H1 (cell line): ENCODE measurements around the gene SPON2. TPM values are rescaled to one million over a fixed set of nuclear protein-coding genes. Genes with fewer than 3 reads are reported as not detected.

Experiments used
- HDAC2 ChIP-seq, 2 experiments: fragments of 300-600 bp in 1 of 2; sonication (generic) in 1 of 2; IDR thresholded peaks; 2 replicates each; pipeline ENCODE4 v1.6.1; 2011 to 2012; ENCODE audit warnings: low read depth in 2 of 2, low read length in 2 of 2, mild to moderate bottlenecking in 2 of 2, moderate library complexity in 2 of 2, borderline replicate concordance in 1 of 2, inconsistent platforms in 1 of 2
- polyA plus RNA-seq, 7 experiments: library from polyadenylated mRNA; depleted of rRNA in 3 of 7; stranded (reverse) in 5 of 7; unstranded in 2 of 7; fragments of >200 nt in 5 of 7; fragments of 200-250 nt in 2 of 7; gene quantifications; 1 replicate in 5 of 7; 2 replicates in 1 of 7; 4 replicates in 1 of 7; pipeline versions ENCODE4 v1.2.1 to v1.2.3, GENCODE V29; 2011 to 2013; ENCODE audit warnings: missing spikeins in 2 of 7, mixed read lengths in 2 of 7
- total RNA-seq: library from RNA; stranded (reverse); fragmentation: NEBNext Ultra II Directional; extraction: Animal tissue kit (Norgen Biotek cat#: 25700); gene quantifications from 2 replicates; pipeline ENCODE4 v1.2.1, GENCODE V29; 2021

SPON2 gene
- total and polyA plus RNA-seq, 2 of the 8 experiments (the other 6 are each of a cell fraction or from before 2014, with no cell fraction given) = 2.8 to 3.2 TPM

DNA sequence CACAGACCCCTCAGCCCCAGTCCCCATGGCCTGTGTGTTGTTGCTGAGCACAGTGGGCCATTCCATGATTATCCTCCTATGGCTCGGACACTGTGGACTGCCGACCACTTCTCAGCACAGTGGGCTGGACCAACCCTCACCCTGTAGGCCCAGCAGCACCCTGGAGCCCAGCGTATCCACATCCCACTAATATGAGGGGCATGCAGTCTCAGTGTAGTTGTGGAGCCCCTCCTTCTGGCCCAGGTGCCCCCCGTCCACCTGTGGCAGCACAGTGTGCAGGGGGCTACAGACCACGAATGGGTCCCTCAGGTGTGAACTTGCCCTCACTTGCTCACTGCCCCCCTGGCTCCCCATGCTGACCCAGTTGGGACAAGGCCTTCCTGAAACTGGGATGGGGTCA lies 7.9 kb downstream of the SPON2 start (continued):
- TF ChIP-seq HDAC2 (IDR thresholded peaks at IDR 0.05; ENCODE audit: borderline replicate concordance in 1 of 2, low read depth in 2 of 2, low read length in 2 of 2) = no peak
